GM18517 (cell line): Measurements from ENCODE around the gene SEMA4D.

Experiments
- ATAC-seq: cut with Tn5 transposase; IDR thresholded peaks from one replicate; pipeline ENCODE4 v1.9.1; 2021; ENCODE audit warnings: mild to moderate bottlenecking, moderate library complexity; ENCODE audit not compliant: unreplicated experiment

Gene SEMA4D

DNA sequence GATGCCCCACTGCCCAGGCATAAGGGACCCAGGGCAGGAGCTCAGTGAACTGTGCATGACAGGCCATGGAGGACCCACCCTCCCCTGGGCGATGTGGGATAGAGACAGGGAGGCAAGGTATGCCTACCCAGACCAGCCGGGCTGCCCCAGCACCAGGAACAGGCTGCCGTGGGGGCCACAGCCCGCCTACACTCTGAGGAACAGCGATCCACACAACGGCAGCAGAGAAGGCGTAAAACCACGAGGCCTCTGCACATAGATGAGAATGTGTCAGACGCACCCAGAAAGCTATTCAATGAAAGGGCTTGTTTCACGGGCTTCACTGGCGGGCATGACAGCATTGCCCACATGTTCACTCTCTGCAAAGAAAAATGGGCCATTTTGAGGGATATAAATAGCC lies 49.5 kb downstream of the SEMA4D start:
- no peak for ATAC-seq

DNA sequence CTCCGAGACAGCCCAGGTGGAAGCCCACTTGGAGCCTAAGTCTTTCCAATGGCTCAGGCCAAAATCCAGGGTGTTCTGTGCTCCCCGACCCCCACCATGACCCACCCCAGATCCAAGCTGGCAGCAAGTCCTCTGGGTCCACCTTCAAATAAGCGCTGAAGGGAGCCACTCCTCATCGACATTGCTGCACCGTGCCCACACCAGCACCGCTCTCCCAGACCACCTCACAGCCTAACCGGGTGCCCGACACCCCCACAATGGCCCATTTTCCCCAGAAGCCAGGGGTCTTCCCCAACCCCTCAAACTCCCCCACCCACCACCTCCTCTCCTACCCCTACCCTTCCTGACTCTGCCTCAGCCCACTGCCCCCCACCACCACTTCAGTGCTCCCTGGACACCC lies 50.5 kb downstream of the SEMA4D start:
- ATAC-seq, result no peak

DNA sequence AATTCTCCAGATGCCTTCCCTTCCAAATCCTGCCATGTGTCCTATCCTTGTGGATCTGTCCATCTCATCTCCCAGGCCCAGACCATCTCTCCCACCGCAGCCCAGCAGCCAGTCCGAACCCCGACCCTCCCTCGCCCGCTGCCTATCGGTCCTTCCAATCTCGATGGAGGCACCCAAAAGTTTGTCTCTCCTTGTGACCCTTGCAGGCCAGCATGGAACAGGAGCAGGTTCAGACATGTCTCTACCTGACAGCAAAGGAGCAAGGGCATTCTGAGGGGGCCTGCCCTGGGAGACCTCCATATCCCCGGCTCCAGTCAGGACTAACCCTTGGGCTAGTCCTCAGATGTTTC lies 51.0 kb downstream of the SEMA4D start:
- no peak for ATAC-seq

DNA sequence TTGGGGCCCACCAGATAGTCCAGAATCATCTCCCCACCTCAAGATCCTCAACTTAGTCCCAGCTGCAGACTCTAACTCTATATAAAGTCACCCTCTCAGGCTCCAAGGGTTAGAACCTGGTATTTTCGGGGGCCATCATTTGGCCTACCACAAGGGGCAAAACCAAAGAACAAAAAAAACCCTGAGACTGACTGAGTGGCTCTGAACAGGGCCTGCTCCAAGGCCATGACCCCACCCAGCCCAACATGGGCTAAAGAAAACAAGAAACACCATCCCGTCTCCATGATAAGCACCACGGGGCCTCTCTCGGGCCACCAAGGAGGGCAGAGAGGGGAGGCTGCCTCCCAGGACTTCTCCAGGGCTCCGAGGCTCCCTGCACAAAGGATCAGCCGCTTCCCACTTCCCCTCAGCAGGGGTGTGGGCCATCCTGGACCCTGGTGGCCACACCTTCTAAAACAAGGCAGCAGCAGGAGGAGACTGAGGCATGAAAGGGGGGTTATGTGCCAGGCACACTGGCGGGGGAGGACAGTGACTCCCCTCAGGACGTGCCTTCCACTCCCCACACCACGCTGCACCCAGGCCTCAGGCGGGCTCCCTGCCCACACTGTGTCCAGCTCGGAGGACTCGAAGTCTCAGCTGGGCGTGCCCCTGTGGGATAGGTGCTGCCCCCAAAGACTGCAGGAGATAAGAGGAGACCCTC lies 51.5 kb downstream of the SEMA4D start:
- ATAC-seq, result no peak

DNA sequence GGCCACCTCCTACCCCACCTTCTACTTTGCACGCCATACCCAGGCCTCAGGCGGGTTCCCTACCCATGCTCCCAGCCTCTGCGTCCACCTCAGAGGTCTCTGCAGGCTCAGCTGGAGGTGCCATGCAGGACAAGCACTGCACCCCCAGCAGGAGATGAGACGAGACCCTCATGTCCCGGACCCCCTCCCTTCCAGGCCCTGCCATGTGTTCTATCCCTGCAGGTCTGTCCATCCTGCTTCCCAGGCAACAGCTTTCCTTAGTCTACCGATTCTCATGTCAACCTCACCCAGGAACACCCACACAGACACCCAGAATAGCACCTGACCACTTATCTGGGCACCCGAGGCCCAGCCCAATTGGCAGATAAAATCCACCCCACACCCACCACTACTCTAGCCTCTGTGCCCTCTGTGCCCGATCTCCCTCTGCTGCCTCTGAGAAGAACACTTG lies 52.1 kb downstream of the SEMA4D start:
- no peak for ATAC-seq

DNA sequence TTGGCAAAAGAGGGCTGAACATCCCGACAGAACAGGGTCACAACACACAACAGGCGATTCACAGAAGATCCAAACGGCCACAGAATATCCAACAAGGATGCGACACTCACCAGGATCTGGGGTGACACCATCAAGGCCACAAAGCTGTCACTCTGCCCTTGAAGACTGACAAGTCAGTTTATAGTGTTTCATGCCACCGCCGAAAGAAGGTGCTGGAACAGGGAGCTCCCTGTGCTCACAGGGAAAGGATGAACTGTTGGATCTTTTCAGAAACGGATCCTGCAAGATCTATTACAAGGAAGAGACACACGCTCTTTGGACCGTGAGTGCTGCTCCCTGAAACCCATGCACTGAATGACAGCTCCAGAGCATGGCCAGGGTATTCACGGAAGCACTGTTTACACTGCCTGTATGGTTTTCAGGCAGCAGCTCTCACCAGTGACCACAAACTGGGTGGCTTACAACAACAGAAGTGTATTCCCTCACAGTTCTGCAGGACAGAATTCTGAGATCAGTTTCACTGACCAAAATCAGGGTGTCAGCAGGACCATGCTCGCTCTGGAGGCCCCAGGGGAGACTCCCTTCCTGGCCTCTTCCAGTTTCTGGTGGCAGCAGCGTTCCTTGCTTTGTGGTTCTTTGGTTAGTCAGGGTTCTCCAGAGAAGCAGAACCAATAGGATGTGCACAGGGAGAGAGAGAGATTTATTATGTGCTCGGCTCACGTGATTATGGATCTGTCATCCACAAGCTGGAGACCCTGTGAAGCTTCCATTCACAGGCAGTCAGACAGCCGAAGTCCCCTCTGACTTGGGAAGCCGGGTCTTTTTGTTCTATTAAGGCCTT lies 52.8 kb downstream of the SEMA4D start:
- ATAC-seq, result no peak

DNA sequence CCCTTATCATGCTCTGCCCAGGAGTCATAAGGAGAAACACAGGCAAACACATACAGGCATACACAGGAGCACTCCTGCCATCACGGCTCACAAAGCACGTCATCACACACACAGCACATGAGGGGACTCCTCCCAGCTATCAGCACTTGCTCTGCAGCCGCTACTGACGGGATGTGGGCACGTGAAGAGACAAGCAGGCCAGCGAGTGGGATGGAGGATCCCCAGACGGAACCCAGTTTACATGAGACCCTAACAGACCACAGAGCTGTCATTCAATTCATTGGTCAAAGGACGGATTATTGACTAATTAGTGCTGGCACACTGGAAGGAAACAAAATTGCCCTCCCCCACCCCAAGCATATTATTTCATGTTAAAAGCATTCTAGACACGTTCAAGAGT lies 53.6 kb downstream of the SEMA4D start:
- no peak for ATAC-seq

DNA sequence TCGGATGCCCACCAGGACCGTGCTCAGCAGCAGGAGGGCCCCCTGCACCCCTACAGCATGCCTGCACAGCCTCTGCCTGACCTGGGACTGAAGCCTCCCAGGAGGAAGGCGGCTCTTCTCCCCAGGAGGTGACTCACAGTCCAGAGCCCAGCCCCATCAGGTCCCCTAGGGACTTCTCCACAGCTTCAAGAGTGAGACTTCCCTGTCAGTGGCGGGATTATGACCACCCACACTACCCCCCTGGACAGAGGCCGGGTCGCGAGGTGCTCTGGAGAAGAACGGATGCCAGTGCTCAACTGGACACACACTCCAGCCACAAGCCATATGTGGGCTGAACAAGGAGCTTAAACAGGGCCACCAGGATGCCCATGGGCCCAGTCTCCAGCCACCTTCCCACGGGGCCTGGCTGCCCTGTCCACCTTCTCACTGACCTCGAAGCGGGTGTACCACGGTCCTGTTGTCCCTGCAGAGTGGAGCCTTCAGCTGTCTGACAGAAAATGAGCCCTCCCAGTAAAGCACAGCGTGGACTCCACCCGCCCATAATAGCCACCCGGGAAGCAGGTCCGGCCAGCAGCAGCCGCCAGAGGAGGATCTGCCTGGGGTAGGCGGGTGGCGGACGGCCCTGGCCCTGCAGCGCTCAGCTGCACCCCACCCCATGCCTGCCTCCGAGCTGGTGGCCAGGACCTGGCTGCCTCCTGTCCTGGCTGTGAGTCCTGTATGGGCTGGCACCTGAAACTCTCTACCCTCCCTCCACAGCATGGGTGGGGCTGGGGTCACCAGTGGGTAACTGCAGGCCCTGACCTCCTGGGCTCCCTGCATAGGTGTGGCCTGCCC lies 54.7 kb downstream of the SEMA4D start:
- no peak for ATAC-seq

DNA sequence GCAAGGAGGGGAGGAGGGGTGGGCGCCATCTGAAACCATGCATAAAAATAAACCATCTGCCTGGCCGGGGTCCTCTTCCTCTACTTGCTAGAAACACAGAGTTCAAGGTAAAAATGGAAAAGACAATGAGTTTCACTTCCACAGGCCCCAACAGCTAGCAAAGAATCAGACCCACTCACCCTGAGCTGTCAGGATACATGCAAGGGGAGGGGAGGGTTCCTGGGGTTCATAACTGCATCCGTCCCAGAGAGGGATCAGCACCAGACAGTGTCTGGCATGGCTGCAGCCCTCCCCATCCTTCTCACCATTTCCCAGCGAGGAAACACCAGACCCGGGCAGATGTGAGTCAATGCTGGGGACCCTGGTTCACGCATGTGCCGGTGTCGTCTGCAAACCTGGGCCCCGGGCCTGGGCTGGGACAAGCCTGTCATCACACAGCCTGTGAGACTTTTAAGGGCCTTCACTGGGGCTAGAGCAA lies 55.4 kb downstream of the SEMA4D start:
- ATAC-seq, result no peak

DNA sequence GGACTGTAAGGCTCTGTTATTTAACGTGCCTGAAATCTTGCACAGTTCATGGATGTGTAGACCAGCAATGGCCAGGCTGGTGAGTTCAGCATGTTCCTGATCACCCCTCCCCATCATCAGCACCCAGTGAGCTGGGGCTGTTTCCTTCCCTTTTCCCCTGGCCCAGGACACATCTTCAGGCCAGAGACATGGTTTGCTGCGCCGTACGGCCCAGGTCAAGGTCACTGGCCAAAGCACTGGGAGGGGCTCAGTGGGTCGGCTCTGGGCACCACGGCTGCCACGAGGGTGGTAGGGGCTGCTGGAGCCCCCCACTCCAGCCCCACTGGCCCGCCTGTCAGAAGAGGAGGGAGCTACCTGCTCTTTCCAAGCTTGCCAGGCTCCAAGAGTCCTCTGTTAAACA lies 55.9 kb downstream of the SEMA4D start:
- no peak for ATAC-seq

DNA sequence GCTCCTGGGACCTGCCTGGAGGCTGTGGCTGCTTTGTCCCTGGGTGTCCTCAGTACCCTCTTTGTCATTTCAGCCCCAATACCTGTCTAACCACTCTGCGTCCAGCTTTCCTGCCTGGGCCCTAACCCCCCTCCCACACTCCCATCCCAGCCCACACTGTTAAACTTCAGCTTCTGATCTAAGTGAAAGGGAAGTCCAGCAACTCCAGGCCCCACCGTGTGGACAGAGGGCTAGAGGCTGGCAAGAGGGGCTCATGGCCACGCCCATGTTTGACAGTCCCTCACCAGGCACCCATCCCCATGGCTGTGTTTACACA lies 56.3 kb downstream of the SEMA4D start:
- no peak for ATAC-seq

DNA sequence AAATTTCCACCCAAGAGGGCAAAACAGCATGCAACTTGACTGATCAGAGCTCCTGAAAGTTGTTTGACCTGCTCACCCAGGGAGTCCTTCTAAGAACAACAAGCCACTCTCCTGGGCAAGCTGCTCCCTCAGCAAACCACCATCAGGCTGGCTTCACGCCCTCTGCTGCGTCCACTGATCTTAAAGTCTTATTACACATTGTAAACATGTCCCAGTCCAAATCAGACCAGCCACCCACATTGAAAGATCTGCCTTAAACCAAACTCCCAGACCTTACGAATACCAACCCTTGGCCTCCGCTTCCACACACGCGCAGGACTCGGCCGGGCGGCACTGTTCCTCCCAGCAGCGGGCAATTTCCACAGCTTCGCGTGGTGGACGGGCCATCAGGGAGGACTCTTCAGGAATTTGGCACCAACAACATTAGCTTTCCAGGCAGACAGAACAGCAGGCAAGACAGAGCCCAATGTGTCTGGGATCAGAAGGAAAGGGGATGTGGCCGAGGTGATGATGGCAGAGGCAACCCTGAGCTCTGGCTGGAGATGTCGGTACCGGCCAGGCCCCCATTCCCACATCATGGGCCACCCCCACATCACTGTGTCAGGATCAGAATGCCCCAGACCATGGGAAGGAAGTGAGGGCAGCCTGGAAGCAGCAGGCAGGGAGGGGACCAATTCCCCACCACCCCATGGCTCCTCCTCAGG lies 56.8 kb downstream of the SEMA4D start:
- no peak for ATAC-seq

DNA sequence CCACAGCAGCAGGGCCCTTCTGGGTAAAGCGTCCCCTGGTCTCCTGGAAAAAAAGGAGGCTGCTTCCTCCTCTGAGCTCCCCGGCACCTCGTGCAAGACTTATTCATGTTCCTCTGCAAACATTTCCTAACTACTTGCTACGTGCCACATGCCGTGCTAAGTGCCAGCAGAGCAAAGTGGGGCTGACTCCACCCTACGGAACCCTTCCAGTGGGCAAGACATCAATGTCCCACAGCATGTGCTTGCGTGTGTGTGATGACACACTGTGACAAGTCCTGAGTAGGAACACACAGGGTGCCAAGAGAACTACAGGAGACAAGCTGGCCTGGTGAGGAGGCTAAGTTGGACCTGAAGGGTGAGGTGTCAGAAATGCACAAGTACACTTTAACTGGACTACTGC lies 57.4 kb downstream of the SEMA4D start:
- no peak for ATAC-seq

DNA sequence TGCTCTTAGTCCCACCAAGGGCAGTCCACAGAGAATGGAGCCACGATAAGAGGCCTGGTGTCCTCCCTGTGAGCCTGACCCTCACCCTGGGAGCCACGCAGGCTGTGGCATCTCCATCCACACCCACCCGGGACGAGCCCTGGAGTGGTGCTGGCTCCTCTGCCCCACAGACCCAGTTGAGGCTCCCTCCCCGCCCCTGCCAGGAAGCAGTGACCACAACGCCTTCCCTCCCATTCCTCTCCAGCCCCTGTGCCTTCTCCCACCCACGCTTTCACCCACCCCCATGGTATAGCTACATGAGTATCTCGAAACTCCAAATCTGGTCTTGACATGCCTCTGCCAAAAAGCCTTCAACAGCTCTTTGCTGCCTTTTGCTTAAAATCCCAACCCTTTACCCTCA lies 57.9 kb downstream of the SEMA4D start:
- ATAC-seq, result no peak

DNA sequence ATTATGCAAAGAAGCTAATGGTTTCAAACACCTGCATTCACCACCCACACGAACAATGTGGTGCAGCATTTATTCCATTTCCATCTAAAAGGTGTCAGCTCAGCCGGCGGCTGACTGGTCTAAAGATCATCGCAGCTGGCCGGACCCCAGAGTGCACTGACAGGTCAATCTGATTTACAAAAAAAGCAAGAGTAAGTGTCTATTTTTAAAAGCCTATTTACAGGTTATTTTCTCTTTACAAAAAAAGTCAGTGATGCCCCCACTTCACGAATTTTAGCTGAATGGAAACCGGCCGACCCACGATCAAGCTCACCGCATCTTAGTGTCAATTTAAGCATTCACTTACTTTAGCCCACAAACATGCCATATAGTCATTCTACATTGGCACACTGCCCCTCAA lies 58.3 kb downstream of the SEMA4D start:
- ATAC-seq, result no peak

DNA sequence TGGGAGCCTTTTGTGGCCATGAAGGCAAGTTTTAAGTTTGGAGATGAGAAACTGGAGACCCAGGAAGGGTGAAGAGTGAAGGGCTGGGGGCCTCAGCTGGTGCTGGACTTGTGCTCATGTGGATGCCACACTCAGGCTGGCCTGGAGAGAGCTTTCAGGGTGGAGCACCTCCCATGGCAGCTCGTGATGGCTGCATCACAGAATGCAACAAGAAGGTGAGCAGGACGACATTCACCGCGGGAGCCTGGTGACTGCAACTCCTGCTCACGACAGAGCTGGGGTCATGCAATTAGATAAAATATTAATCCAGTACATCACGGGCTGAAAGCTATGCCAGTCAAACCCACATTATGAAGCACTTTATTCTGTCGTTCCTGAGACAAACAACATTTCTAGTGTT lies 59.7 kb downstream of the SEMA4D start:
- ATAC-seq, result no peak

DNA sequence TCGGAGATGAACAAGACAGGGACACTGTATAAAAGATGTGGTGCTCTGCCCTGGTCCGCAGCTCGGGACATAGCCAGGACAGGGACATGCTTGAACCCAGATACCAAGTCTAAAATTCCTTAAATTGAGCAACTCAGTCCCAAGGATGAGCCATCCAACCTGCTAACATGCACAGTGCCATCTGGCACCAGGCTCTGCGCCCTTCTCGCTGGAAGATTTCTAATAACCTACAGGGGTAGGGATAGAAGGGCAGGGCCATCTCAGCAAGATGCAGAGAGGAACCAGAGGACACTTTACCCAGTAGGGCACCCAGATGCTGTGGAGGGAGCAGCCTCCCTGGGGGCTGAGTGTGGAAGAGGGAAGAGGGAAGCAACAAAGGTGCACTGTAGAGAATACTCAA lies 60.1 kb downstream of the SEMA4D start:
- ATAC-seq, result no peak

DNA sequence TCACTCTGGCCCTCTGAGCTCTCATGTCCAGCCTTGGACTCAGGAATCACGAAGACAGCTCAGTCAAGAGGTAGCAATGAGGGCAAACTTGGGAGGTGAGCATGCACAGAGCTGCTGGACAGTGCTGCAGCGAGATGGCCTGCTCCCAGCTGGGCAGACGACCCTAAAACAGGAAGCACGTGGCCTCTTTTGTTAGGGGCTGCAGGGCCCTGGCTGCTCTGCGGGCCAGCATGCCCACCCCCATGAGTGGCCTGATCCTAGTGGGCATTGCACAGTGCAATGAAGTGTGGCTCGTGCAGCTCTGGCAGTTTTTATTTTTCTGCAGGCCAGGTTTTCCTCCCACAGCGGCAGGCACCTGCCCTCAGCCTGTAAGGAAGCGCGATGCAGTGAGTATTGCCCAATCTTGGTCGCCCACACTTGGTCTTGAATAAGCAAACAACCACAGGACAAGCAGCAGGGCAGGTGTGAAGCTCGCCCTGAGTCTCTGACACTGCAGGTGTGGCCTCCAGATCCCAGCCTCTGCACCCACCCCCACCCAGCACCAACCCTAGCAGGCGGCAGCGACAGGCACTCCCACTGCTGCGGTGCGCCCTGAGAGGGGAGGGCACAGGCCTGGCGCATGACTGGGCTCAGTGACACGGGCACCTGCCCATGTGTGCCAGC lies 60.8 kb downstream of the SEMA4D start:
- ATAC-seq, result no peak

DNA sequence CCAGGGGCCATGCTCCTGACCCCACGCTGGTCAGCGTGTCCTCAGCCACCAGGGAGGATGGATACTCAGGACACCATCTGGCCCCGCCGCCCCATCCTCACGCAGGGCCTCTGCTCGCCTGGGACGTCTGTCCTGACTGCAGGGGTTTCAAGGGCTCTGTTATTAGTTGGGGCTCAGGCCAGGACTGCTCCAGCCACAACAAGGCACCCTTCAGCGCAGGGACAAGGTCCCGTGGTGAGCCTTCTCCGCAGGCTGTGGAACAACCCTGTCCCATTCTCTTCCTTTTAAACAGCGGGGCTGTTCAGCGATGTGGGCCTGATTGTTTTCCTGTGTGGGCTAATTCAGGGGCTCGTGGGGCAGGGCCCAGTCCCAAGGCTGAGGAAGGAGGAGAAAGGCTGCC lies 61.6 kb downstream of the SEMA4D start:
- ATAC-seq, result no peak

DNA sequence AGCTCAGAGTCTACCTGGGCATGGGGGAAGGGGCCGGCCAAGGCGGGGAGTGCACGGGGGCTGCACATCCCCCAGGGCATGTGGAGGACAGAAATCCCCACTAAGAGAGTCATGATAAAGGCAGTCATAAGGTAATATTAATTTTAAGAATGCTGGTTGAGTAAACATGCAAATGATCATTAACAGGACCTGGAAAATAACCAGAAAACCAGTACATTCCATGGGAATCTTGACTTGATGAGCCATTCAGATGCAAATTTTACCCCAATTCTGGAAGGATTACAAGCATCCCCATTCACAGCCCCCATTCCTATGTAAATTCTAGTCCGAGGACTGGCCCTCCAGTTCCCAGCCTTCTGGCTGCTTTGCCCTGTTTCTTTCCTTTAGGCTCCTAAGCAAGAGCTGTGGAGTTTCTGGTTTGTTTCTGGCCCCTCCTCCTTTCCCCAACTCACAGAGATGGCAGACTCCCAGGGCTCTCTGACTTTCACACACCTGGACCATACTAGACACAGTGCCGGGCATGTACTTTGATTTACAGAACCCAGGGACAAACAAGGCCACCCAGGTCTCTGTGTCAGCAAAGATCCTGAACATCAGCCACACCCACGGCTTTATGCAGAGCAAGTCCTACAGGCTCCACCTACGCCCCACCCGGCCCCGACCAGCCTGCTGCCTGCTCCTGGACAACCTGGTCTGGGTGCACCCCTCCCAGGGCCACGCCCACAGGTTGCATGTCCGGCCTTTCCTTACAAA lies 62.7 kb downstream of the SEMA4D start:
- ATAC-seq, result no peak
